B cell (primary cell): Measurements from ENCODE around the gene SERPINB1.

Experiments used
- CTCF ChIP-seq: fragments of 200-600 bp; IDR thresholded peaks from one replicate; pipeline ENCODE4 v1.8.0; 2022; ENCODE audit warnings: antibody characterized with exemption, mild to moderate bottlenecking
- EZH2 ChIP-seq: IDR thresholded peaks from 2 replicates; pipeline ENCODE4 v1.6.1; 2012; ENCODE audit warnings: borderline replicate concordance, low read depth, mild to moderate bottlenecking, moderate library complexity, low read length; ENCODE audit not compliant: insufficient read depth, poor library complexity, severe bottlenecking

DNA sequence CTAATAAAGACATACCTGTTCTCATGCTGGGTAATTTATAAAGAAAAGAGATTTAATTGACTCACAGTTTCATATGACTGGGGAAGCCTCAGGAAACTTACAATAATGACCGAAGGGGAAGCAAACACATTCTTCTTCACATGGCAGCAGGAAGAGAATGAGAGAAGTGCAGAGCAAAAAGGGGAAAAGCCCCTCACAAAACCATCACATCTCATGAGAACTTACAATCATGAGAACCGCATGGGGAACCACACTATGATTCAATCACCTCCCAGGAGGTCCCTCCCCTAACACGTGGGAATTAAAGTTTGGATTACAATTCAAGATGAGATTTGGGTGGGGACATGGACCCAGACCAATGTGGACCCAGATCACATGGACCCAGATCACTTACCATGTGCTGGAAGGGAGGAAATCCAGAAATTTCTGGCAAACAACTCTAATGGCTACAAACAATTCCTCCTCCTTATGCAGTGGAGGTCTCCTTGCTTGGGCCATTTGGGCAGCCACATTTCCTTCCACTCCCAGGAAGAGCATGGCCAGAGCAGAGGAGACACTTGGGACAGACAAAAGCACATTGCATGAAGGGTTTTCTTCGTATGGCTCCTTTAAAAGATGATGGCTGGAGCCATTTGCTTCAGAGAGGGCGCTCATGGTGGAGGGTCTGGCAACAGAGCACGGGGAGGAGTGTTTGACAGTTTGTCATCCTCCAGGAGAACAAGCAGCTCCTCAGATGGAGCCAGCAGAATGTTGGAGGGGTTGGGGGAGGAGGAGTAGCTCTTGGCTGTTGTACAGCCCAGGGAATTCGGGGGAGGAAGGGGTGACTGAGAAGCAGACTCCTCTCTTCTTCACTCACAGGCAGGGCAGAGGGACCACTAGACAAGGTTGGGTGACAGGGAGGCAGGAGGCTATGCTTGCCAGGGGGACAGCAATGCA, 31.0 kb upstream of the SERPINB1 start:
- TF ChIP-seq CTCF (no peak), EZH2 (no peak)
